PFSK-1 (cell line): Measurements from ENCODE around the gene DIP2A.

Experiments used
- FOXP2 ChIP-seq: optimal IDR thresholded peaks from 2 replicates; pipeline ENCODE3; 2011; ENCODE audit warnings: borderline replicate concordance, control low read depth, inconsistent platforms; ENCODE audit not compliant: insufficient read depth; ENCODE audit errors: extremely low read length, extremely low read depth
- POLR2AphosphoS5 ChIP-seq: IDR thresholded peaks from 2 replicates; pipeline ENCODE4 v1.6.1; 2012; ENCODE audit warnings: low read depth, mild to moderate bottlenecking, control low read depth, low read length, moderate library complexity
- SIN3A ChIP-seq: IDR thresholded peaks from 2 replicates; pipeline ENCODE4 v1.6.1; 2012; ENCODE audit warnings: mild to moderate bottlenecking, low read length, moderate library complexity, borderline replicate concordance; ENCODE audit not compliant: insufficient read depth
- TAF1 ChIP-seq: IDR thresholded peaks from 2 replicates; pipeline ENCODE4 v1.6.1; 2012; ENCODE audit warnings: low read length, control low read depth, borderline replicate concordance; ENCODE audit not compliant: insufficient read depth
- TF ChIP-seq, protein P1 (sequence below), 2 experiments: IDR thresholded peaks; 2 replicates each; pipeline versions ENCODE4 v1.6.1 to v1.8.0; 2011 to 2012; ENCODE audit warnings: low read depth in 2 of 2, low read length in 2 of 2, control low read depth in 1 of 2, inconsistent platforms in 1 of 2, mild to moderate bottlenecking in 1 of 2, moderate library complexity in 1 of 2; ENCODE audit not compliant: insufficient read depth in 1 of 2

The DIP2A gene

GRCh38 chr21:46616656-46617055 is 158.0 kb downstream of the DIP2A start:
- no peak for TF ChIP-seq SIN3A
- TF ChIP-seq, protein P1, sequence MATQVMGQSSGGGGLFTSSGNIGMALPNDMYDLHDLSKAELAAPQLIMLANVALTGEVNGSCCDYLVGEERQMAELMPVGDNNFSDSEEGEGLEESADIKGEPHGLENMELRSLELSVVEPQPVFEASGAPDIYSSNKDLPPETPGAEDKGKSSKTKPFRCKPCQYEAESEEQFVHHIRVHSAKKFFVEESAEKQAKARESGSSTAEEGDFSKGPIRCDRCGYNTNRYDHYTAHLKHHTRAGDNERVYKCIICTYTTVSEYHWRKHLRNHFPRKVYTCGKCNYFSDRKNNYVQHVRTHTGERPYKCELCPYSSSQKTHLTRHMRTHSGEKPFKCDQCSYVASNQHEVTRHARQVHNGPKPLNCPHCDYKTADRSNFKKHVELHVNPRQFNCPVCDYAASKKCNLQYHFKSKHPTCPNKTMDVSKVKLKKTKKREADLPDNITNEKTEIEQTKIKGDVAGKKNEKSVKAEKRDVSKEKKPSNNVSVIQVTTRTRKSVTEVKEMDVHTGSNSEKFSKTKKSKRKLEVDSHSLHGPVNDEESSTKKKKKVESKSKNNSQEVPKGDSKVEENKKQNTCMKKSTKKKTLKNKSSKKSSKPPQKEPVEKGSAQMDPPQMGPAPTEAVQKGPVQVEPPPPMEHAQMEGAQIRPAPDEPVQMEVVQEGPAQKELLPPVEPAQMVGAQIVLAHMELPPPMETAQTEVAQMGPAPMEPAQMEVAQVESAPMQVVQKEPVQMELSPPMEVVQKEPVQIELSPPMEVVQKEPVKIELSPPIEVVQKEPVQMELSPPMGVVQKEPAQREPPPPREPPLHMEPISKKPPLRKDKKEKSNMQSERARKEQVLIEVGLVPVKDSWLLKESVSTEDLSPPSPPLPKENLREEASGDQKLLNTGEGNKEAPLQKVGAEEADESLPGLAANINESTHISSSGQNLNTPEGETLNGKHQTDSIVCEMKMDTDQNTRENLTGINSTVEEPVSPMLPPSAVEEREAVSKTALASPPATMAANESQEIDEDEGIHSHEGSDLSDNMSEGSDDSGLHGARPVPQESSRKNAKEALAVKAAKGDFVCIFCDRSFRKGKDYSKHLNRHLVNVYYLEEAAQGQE (IDR thresholded peaks at IDR 0.05; ENCODE audit: insufficient read depth in 1 of 2, low read depth in 2 of 2, low read length in 2 of 2), result no peak
- TF ChIP-seq TAF1, result no peak
- TF ChIP-seq POLR2AphosphoS5, result no peak
- TF ChIP-seq FOXP2, result no peak

GRCh38 chr21:46617267-46618051 is 158.8 kb downstream of the DIP2A start:
- TF ChIP-seq FOXP2, result no peak

- TF ChIP-seq TAF1 (no peak), SIN3A (no peak), POLR2AphosphoS5 (no peak), FOXP2 (no peak)
- TF ChIP-seq, protein P1 (IDR thresholded peaks at IDR 0.05; ENCODE audit: insufficient read depth in 1 of 2, low read depth in 2 of 2, low read length in 2 of 2), result no peak
Measured at GRCh38 chr21:46618738-46619379, 160.2 kb downstream of the DIP2A start.
